ENCODE results near the gene ARIH1. TPM values are rescaled to one million over a fixed set of nuclear protein-coding genes. Genes with fewer than 3 reads are reported as not detected.
A peak's percentile ranks its signal among the peaks of the same experiment; 100 is the strongest.

The ARIH1 gene
- total and polyA plus RNA-seq, 2 of the 4 experiments (the other 2 are of a cell fraction) = 24.0 to 41.2 TPM

- Histone ChIP-seq H3K23ac (ENCODE audit: low read depth, low read length) (0 out of 2 replicates have a peak overlapping the region, but pooled peaks have one; percentile 23), H2BK120ac (ENCODE audit: low read depth, low read length) (no peak overlapping the region), H3K18ac (ENCODE audit: low read depth, low read length) (no peak overlapping the region), H3K36me3 (ENCODE audit: control insufficient read depth, insufficient read depth, low read length) (peaks cover 8% of the 10 kb centered on the region), H3K27ac (ENCODE audit: insufficient read depth, low read length) (no peak overlapping the region), H2BK20ac (ENCODE audit: low read depth, low read length) (no peak overlapping the region), H3K9ac (ENCODE audit: low read depth, low read length) (no peak overlapping the region), H4K20me1 (ENCODE audit: insufficient read depth, low read length) (peaks cover 45% of the 10 kb centered on the region), H3K14ac (replicated peaks; ENCODE audit: low read depth, low read length) (no peak overlapping the region), H3K9me1 (ENCODE audit: insufficient read depth, low read length) (peaks cover 7% of the 10 kb centered on the region; the same call in 1 of the 2 replicates), H2AK9ac (replicated peaks; ENCODE audit: low read depth, low read length, poor library complexity) (no peak overlapping the region), H3K4me2 (ENCODE audit: low read depth, low read length) (no peak overlapping the region), H2AFZ (replicated peaks; ENCODE audit: low read length, poor library complexity) (no peak overlapping the region), H3K4me1 (ENCODE audit: control insufficient read depth, insufficient read depth, low read length) (peaks cover 5% of the 10 kb centered on the region; the same call in 1 of the 2 replicates), H4K5ac (ENCODE audit: low read depth, low read length) (no peak overlapping the region), H2BK15ac (ENCODE audit: low read depth, low read length) (no peak overlapping the region), H3K79me1 (ENCODE audit: low read depth in 1 of 2, low read length in 2 of 2) (peaks cover 36 to 66% of the 10 kb centered on the region in 2 experiments), H3K4ac (ENCODE audit: low read depth, low read length) (no peak overlapping the region), H4K91ac (ENCODE audit: insufficient read depth, low read depth, low read length) (no peak overlapping the region), H3K56ac (ENCODE audit: extremely low read depth, insufficient read depth, low read length) (no peak overlapping the region), H2AK5ac (ENCODE audit: low read depth, low read length) (no peak overlapping the region), H2BK5ac (ENCODE audit: low read depth, low read length, poor library complexity, severe bottlenecking) (peak overlapping the region; percentile 2), H3K27me3 (ENCODE audit: control insufficient read depth, insufficient read depth, low read length) (no peaks in the 10 kb centered on the region), H3K9me3 (ENCODE audit: control insufficient read depth, insufficient read depth, low read length) (no peaks in the 10 kb centered on the region), H4K8ac (ENCODE audit: low read depth in 2 of 2, low read length in 2 of 2) (peak overlapping the region in 1 of 2 experiments; percentile 20; a peak in 1 of 4 replicates), H3K4me3 (ENCODE audit: insufficient read depth, low read depth, low read length) (no peak overlapping the region)
- dilution Hi-C loops (cut with HindIII; ENCODE audit: low sequenced_read_pairs, unreplicated experiment) (no loop called here), in situ Hi-C loops (cut with MboI; ENCODE audit: low sequenced_read_pairs) (no loop called here), intact Hi-C loops (cut with micrococcal nuclease) (loop anchor here (5.0 kb wide), 1 partner anchor 47 kb away; no protein-coding TSS in a partner anchor)
- peak; percentile 84 for DNase-seq
- BruUV-seq (replicated peaks) = no TSS peak
- ATAC-seq (ENCODE audit: low read depth) = peak; percentile 70
- 100% methylated on average over 1 of the region's 8 CpGs; no CpG with 5 or more reads in 1 of the 2 experiments for WGBS, 2 experiments (ENCODE audit: extremely low coverage in 2 of 2, insufficient read length in 1 of 2)
- ChIA-PET POLR2A (ENCODE audit: unreplicated experiment) (no interaction called here), CTCF (no interaction called here)
- TF ChIP-seq MAFK (IDR thresholded peaks at IDR 0.05; ENCODE audit: low read depth, low read length) = no peak
- no peak for TF ChIP-seq RAD21 (IDR thresholded peaks at IDR 0.05; ENCODE audit: low read length)
- no peak for TF ChIP-seq SMC3 (IDR thresholded peaks at IDR 0.05; ENCODE audit: low read depth, low read length)
- TF ChIP-seq POLR2A (IDR thresholded peaks at IDR 0.05; ENCODE audit: low read depth, low read length) = no peak
- TF ChIP-seq CTCF (conservative IDR thresholded peaks at IDR 0.05; ENCODE audit: low read depth, low read length) = no peak
- no peak for TF ChIP-seq RCOR1 (IDR thresholded peaks at IDR 0.05; ENCODE audit: insufficient replicate concordance, low read length)
- TF ChIP-seq FOS (IDR thresholded peaks at IDR 0.05; ENCODE audit: low read depth, low read length) = no peak
- no peak for TF ChIP-seq RFX5 (IDR thresholded peaks at IDR 0.05; ENCODE audit: low read depth, low read length)
- TF ChIP-seq CEBPB (IDR thresholded peaks at IDR 0.05; ENCODE audit: low read depth, low read length) = no peak
- TF ChIP-seq MXI1 (IDR thresholded peaks at IDR 0.05; ENCODE audit: borderline replicate concordance, low read depth, low read length) = no peak
Observed at GRCh38 chr15:72554471-72555425, 80.6 kb downstream of the ARIH1 start.

Measured in IMR-90 (cell line).